Hematopoietic multipotent progenitor cell treated with erythropoietin and hydrocortisone succinate and interleukin-3 and kit ligand, for 17 days (in vitro differentiated cells): ENCODE measurements around the gene NXN.
"Not testable (repeated sequence)": the region's sequence is repeated elsewhere in the genome, so short reads cannot be mapped to it uniquely, and the experiment has no call there.

Source experiments
- DNase-seq: peaks from one replicate; pipeline ENCODE4 v3.0.0-alpha.2; 2015; ENCODE audit warnings: low spot score

The NXN gene

DNA sequence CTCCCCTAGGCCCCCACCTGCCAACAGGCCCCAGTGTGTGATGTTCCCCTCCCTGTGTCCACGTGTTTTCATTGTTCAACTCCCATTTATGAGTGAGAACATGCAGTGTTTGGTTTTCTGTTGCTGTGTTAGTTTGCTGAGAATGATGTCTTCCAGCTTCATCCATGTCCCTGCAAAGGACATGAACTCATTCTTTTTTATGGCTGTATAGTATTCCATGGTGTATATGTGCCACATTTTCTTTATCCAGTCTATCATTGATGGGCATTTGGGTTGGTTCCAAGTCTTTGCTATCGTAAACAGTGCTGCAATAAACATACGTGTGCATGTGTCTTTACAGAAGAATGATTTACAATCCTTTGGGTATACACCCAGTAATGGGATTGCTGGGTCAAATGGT, 150.0 kb downstream of the NXN start:
- DNase-seq = not testable (repeated sequence)

DNA sequence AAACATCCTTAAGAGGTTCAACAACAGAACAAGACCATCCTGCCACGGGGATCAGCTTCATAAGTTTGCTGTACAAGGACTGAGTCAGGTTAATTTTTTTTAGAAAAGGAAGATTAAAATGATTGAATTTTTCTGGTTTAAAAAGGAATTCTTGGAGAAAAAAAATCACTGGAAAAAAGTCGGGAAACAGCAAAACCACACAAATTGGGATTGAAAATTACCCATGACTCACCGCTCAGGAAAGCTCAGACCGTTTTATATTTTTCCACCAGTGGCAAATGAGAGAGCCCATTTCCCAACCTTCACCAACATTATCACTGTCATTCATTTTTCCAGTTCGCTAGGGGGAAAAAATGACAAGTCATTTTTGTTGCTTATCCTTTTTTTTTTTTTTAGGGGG, 150.8 kb downstream of the NXN start:
- no peak for DNase-seq

DNA sequence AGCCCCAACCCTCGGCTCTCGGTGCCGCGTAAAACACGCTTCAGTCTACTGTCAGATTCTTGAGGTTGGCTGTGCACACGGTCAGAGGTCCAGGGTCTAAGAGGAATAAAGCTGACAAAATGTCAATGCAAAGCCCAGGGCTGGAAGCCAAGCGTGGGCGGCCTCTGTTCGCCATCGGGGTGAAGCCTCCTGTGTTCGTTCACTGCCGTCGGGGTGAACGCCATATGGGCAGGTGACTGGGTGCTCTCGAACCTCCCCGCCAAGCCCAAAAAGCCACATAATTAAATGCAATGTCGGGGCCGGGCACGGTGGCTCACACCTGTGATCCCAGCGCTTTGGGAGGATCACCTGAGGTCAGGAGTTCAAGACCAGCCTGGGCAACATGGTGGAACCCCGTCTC, 152.8 kb downstream of the NXN start:
- DNase-seq = no peak

DNA sequence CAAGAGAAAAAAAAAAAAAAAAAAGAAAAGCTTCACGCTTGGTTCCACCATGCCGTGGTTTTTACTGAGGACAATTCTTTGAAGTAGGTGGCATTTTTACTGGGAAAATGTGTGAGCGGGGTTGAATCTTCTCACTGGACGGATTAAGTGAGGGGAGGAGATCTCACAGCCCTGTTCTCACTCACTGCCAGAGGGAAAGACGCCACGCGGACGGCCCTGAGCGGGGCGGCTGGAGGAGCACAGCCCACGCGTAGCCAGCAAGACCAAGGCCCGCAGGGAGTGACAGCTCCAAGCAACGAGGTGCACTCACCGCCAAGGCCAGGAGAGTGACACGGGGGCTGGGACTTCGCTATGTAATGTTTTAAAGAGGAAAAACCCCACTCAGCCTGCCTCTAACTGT, 154.4 kb downstream of the NXN start:
- no peak for DNase-seq

DNA sequence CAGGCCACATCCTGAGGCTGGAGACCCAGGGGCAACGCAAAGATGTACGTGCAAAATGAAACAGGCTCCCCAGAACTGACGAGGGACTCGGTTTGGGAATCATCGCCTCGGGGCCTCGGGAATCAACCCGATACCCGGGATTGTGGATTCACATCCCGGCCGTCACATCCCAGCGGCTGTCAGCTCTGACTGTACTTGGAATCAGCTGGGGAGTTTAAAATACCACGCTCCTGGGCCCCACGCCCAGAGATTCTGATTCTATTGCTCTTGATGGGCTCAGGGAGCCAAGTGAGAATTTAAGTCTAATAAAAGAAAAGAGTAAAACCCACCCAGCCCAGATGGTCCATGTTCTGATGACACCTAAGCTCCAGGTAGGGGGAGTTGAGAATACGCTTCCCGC, 155.2 kb downstream of the NXN start:
- DNase-seq = no peak

DNA sequence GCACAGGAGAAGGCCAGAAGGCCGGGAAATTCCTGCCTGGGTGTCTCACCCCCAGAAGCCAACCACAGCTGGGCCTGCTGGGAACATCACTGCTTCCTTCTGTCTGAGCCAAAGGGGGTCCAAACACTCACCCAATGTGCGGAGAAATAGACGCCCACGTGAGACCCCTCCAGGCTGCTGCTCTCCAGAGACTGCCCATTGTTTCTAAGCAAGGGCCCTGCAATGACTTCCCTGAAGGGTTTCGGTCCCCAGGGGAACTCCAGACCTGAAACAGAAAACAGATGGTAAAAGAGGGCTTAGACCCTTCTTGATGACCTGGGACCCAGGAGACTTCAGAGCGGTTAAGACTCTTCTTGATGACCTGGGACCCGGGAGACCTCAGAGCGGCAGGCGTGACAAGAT, 156.1 kb downstream of the NXN start:
- DNase-seq = no peak

DNA sequence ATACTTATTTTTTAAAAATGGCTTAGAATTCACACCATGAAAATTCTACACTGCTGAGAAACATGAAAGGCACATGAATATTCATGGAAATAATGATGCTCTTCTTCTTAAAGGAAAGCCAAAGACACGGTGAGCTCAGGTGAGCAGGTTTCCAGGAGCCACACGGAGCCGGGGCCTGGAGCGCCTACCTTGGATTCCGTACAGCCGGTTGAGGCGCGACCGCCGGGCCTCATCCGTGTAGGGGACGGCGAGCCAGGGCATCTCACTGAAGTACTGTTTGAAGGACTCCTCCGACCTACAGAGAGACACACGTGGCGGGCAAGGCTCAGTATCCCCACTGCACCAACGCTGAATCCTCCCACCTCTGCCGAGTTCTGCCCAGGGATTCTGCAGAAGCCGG, 160.3 kb downstream of the NXN start:
- DNase-seq = no peak

DNA sequence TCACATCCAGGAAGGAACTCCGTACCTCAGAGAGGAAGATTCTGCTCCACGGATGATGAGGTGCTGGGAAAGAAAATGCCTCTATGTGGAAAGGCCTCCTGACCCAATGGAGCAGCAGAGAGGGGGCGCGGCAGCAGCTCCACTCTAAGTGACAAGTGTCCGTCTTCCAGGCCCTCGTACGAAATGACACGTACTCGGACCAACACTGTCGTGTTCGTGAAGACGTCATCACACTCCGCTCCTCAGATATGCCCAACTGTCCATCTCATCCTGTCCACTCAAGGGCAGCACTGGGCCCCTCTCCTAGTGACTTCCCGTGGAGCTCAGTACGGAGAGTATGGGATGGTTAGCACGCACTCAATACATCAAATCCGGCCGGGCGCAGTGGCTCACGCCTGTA, 165.2 kb downstream of the NXN start:
- DNase-seq = no peak

DNA sequence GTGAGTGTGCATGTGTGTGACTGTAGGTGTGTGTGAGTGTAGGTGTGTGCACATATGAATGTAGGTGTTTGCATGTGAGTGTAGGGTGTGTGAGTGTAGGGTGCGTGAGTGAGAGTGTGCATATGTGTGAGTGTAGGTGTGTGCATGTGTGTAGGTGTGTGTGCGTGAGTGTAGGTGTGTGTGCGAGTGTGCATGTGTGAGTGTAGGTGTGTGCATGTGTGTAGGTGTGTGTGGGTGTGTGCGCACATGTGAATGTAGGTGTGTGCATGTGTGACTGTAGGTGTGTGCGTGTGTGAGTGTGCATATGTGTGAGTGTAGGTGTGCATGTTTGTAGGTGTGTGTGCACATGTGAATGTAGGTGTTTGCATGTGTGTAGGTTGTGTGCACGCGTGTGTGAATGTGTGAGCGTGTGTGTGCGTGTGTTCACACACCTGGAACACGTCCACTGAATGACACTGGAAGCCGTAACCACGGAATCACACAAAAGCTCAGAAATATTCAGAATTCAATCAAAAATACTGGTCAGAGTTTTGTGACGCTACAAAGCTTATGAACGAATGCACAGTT, 166.9 kb downstream of the NXN start:
- DNase-seq = no peak

DNA sequence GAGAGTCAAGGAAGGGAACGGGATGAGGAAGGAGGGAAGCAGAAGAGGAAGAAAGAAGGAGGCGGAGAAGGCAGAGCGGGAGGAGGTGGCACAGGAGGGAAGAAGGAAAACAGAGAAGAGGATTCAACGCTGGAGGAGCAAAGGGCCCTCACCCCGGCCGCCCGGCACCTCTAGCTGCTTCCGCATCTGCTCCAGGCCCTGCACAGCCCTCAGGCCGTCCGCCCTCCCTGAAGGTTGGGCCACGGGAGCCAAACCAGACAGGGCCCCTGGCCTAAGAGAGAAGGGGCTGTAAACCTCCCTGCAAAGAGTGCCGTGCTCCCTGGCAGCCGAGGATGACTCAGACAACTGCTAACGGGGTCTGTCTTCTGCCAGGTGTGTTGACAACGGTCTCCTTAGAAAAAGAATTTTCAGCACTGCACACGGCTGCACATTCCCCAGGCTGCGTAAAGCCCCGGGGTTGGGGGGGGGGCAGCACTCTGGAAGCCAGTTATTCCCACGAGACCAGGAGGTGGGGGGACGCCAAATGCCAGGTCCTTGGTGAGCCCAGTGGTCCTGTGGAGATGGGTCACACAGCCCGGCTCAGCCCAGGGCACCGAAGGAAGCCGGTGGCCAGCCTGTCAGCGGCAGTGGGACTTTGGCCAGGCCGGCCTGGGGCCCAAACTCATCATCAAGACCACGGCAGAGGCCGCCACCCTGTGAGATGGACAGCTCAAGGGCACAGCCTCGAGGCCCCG, 168.4 kb downstream of the NXN start:
- DNase-seq = no peak

DNA sequence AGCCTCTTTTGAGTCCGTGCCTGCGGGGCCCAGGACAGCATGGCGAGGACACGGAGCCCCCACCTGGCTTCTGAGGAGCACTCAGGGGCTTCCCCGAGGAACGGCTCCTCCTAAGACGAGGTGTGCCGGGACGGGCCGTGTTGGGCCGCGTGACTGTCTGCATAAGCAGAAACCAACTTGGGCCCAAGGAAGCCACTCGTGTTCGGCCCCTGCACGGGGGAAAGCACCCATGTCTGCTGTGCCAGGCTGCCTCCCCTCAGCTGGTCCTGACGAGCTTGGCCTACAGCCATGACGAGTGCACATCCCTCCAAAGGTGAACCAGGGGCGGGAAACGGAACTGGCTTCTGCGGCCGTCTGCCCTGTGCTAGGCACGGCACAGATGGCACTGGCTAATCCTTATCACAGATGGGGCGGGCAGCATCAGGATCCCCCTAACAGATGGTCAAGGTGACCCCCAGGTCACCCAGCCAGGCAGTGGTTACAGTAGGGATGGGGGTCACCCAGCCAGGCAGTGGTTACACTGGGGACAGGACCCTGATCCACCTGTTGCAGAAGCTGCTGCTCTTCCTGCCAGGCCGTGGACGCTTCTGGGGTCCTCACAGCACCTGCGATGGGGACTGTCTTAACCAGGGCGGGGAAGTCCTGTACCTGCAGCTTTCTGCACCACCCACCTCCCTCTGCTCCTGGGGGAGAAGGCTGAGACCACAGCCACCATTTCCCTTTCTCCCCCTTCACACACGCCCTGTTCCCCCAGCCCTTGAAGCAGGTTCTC, 171.9 kb downstream of the NXN start:
- DNase-seq = no peak

DNA sequence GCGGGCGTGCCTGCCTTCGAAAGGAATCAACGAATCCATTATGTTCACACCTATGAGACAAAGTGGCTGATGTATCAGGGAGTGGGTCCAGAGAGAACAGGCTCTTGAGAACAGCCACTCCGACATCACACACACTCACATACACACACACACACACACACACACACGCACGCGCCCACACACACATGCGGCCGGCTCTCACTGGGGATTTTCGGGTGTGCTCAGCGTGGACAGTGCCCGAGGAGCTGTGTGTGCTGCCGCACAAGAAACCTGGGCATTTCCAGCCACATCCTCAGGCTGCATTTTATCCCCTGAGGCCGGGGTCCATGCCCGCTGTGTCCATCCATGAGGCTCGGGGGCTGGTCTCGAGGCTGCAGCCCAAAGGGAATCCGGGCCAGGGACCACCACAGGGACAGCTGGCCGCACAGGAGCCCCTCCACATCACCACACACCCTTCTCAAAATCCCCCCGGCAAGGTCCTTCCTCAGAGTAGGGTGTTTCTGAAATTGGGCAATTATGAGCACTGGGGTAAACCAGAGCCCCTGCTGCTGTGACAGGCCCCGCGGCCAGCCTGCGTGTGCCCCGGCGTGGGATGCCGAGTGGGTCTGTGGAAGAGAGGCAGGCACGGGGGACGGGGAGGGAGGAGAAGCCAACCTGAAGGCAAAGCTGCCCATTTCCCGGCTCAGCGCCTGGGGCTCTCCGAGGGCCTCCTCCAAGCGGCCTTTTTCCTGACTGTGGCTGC, 172.6 kb downstream of the NXN start:
- DNase-seq = no peak

DNA sequence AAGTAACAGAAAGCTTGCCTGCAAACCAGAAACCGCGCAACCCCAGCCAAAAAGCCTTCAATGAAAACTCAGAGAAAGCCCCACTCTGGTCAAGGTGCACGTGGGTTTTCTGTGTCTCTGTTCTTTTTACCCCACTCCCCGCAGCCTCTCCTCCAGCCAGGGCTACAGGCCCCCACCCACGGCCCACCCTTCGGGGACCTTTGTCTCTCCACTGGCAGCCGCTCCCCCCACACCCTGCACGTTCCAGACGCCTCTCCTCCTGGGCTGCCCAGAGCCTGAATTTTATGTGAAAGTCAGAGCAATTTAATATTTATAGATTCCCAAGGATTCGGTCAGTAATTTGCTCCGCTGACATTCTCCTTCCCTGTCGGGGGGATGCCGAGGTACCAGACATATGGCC, 173.2 kb downstream of the NXN start:
- DNase-seq = no peak

DNA sequence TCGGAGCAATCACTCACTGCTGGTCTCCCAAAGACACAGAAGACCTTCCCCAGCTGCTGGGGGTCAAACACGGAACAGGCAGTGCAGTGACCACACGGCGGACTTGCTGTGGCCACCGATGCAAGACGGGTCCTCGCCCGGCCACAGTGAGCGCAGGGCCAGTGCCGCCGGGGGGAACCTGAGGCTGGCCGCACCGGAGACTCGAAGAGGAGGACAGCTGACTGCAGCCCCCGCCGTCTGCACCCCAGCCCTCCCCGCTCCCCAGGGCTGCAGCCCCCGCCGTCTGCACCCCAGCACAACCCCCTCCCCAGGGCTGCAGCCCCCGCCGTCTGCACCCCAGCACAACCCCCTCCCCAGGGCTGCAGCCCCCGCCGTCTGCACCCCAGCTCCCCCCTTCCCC, 173.7 kb downstream of the NXN start:
- not testable (repeated sequence) for DNase-seq

DNA sequence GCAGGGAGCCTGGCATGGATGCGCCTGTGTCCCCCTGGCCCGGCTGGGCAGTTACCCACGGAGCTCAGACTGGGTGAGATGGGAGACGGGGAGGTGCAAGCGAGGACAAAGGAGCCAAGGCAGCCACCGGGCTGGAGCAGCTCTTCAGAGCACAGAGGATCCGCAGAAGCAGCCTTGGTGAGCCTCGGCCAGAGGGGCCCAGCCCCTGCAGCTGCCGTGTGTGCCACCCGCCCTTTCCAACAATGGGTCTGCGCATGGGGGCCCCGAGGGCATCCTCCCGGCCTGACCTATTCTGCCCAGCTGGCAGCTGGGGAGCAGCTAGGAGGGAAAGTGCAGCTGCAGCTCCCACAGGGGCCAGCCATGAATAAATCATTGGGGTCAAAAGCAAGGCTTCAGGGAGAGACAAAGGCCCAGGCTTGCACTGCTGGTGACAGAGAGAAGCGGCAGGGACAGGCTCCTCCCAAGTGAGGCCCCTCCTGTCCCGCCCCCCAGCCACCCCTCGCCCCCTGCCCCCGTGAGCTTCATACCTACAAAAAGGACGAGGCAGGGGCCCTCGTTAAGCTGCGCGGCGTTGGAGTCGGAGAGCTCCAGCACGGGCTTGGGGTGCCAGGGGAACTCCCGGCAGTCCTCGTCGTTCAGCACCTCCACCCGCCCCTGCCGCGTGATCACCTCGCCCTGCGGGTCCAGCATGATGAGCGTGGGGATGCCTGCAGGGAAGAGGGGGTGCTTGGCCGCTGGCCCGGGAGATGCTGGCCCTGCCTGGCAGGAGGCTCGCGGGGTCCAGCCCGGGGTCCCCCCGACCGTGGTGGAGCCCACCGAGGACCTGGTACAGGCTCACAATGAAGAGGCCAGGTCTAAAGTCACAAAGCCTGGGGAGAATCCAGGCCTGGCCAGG, 174.8 kb downstream of the NXN start:
- DNase-seq = no peak

DNA sequence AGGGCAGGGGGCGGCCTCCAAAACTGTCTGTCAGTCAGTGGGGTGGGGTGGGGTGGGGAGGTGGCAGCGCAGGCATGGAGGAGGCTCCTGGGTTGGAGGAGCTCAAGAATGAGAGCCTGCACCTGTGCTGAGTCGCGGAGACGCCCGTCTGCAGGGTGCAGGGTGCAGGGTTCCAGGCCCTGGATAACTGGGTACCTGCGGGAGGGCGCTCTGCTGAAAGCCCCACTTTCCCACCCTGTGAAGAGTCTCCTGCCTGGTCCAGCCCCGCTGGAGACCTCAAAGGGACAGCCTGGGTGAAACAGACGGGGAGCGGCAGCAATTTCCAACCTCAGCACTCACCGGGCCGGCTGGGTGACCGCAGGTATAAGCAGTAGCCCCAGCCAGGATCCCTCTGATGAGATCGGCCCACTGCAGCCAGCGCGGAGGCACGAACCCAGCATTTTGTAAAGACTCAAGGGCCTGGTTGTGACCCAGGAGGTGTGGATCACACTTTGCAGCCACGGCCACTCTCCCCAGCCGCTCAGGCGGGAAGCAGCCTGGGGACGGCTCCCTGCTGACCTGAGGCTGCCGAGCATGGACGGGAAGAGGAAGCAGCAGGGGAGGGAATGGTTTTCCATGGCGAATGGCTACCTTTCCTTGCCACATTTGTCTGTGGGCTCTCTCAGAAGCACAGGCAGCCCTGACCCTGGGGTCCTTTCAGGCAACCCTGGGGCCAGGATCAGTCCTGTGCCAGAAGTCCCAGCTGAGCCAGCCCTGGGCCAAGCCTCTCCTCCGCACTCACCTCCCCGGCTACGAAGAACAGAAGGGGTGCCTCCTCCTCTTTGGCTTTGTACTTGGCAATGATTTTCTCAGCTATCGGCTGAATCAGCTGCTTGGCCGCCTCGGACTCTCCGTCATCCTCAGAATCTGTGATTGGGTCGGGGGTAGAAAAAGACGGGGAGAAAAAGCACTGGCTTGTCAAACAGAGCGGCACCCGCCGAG, 176.4 kb downstream of the NXN start:
- DNase-seq = no peak

DNA sequence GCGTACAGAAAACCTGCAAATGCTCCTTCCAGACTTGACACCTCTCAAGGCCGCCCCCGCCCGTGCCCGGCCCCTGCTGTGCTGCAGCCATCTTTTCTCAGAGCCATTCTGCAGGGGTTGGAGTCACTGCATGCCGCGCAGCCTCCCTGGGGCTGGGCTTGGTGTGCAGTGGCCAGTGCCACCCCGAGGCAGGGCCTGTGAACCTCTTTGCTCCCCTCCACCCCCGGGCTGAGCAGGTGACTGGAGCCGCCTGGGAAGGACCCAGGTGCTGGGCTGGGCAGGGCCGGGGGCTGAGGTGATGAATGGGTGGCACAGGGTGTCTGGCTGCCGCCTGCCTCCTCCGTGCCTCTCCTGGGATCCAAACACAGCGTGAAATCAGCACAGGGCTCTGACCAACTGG, 177.1 kb downstream of the NXN start:
- DNase-seq = no peak

DNA sequence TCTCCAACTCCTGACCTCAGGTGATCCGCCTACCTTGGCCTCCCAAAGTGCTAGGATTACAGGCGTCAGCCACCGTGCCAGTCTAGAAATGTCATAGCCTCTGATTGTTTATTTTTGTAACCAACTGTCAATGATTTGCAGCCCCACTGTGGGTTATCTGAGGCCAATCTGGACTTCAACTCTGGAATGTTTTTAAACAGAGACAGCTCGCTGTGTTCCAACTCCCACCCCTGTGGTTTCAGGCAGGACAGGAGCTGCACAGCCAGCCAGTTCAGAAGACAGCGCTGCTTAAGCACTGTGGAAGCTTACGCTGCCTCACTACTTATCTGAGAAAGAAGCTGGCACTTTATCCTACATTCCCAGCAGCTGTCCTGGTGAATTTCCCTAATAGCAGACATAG, 177.9 kb downstream of the NXN start:
- DNase-seq = no peak

DNA sequence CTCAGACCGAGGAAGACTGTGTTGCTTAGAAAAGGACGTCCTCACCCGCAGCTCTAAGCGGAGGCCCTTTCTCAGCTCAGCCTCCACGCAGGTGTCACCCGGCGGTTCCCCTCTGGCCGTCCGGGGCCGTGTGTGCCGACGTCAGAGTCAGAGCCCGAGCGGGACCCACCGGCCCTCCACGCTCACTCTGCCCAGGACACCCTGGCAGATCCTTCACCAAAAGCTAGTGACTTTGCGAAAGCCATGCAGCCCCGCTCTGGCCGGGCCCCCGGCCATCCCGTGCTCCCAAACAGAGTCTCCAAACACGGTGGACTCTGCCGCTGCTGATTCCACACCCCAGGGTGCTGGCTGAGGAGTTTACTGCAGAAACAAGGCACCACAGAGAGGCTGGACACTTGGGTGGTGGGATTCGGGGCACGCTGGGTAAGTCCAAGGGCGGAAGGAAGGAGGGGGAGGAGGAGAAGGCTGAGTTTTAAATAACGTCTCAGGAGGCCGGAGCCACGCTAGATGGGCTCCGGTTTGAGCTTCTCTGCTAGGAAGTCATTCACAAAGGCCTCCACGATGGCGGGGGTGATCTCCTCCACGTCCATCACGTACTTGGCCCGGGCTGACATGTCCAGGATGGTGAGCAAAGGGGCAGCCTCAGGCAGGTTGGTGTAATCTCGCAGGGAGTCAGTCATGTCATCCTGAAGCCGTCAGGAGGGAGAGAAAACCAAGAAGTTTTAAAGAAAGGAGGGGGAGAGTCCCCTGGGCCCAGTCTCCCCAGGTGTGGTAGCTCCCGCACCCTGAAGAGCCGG, 178.9 kb downstream of the NXN start:
- no peak for DNase-seq

DNA sequence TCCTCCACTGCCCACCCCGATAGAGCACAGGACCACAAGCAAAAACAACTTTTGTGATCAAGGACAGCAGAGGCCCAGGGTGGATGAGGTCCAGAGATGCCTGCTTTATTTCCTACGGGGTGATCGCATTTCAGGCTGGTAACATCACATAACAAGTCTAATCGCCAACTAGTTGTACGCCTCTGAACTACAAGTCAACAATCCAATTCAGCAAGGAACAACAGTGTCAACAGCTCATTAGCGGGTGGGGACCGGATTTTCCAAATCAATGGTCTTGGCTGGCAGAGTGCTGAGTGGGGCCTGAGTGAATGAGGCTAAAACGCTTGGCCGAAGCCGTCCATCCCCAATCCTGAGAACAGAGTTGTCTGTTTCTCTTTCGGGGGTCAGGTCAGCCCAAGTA, 180.3 kb downstream of the NXN start:
- DNase-seq = no peak
